Measurements from ENCODE around the gene ZNF76.

DNA sequence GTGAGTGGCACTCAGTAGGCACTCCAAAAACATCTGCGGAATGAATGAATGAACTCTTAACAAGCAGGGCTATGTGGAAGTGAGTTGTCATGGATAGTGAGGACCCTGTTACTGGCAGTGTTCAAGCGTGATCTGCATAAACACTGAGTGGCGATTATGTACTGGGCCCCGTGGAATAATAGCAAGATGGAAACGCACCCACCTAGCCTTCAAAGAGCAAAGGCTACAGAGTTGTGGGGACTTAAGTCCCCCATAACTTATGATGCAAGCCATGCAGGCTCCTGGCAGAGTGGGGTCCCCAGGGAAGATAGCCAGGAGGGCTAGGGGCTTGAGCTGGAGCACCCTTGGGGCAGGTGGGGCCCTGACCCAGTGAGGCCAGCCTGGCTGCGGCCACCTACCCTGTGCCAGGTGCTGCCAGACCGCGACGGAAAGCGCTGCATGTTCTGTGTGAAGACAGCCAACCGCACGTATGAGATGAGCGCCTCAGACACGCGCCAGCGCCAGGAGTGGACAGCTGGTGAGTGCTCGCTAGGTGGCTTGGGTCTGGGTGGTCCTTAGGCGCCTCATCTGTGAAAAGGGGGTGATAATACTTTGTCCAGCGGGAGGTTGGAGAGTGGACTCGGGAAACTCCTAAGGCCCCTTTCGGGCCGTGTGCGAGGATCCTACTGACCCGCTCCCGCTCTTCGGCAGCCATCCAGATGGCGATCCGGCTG lies 58.1 kb downstream of the ZNF76 start:
- TF ChIP-seq POLR2A (IDR thresholded peaks at IDR 0.05; ENCODE audit: extremely low read depth, insufficient read length): no peak
- TF ChIP-seq, protein P1, sequence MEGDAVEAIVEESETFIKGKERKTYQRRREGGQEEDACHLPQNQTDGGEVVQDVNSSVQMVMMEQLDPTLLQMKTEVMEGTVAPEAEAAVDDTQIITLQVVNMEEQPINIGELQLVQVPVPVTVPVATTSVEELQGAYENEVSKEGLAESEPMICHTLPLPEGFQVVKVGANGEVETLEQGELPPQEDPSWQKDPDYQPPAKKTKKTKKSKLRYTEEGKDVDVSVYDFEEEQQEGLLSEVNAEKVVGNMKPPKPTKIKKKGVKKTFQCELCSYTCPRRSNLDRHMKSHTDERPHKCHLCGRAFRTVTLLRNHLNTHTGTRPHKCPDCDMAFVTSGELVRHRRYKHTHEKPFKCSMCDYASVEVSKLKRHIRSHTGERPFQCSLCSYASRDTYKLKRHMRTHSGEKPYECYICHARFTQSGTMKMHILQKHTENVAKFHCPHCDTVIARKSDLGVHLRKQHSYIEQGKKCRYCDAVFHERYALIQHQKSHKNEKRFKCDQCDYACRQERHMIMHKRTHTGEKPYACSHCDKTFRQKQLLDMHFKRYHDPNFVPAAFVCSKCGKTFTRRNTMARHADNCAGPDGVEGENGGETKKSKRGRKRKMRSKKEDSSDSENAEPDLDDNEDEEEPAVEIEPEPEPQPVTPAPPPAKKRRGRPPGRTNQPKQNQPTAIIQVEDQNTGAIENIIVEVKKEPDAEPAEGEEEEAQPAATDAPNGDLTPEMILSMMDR (IDR thresholded peaks at IDR 0.05; ENCODE audit: low read depth, low read length): no peak
- TF ChIP-seq, protein P2, sequence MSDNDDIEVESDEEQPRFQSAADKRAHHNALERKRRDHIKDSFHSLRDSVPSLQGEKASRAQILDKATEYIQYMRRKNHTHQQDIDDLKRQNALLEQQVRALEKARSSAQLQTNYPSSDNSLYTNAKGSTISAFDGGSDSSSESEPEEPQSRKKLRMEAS (IDR thresholded peaks at IDR 0.05; ENCODE audit: low read depth, low read length): no peak
- TF ChIP-seq MYC (IDR thresholded peaks at IDR 0.05; ENCODE audit: low read depth, low read length): no peak

Measured in NB4 (cell line).